ENCODE measurements around the gene SCLY. TPM values are rescaled to one million over a fixed set of nuclear protein-coding genes. Genes with fewer than 3 reads are reported as not detected.

The SCLY gene
- total and polyA plus RNA-seq, 2 donors (not counting 1 experiment from before 2014, with no cell fraction given): 5.3 to 16.5 TPM

DNA sequence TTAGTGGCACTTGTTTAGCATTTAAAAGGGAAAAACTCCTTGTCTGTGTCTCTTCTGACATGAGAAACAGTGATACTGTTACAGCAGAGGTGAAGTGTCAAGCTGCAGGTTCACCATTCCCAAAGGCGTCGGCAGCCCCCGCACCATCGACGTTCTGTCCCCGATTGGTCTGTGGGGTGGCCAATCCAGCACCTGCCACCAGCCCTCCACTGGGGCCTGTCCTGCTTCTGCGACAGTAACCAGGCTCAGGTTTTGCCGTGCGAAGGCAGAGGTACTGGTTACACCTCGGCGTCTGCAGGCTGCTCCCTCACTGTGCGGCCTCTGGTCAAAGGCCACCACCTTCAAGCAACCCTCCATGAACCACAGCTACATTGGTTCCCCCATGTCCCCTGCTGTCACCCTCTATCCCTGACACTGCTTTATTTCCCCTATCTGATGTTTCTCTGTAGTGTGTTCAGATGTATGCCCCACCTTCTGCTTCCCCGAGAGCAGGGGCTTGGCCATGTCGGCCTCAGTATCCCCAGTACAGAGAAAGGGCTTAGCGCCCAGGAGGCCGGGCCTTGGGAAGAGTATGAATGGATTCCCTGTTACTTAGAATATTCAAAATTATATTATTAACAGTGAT, 30.7 kb downstream of the SCLY start:
- Histone ChIP-seq H2AFZ (ENCODE audit: low read length) (no peak overlapping the region), H3K27me3 (ENCODE audit: control insufficient read depth, insufficient read depth, low read length) (no peaks in the 10 kb centered on the region), H3K4me3 (replicated peaks in 1 of 4; ENCODE audit: control extremely low read depth in 1 of 4, insufficient read depth in 1 of 4, low read depth in 3 of 4, low read length in 4 of 4) (no peak overlapping the region), H3K79me2 (ENCODE audit: control insufficient read depth, insufficient read depth, low read length) (no peaks in the 10 kb centered on the region), H3K9me3 (ENCODE audit: control insufficient read depth, insufficient read depth, low read depth, low read length) (no peaks in the 10 kb centered on the region), H3K27ac (ENCODE audit: insufficient read depth, low read length) (no peak overlapping the region), H3K9ac (ENCODE audit: insufficient read depth, low read length) (no peak overlapping the region), H3K36me3 (ENCODE audit: control insufficient read depth, insufficient read depth, low read length) (no peaks in the 10 kb centered on the region), H3K4me2 (ENCODE audit: extremely low read depth, insufficient read depth, low read length) (no peak overlapping the region), H3K4me1 (ENCODE audit: control insufficient read depth, extremely low read depth, insufficient read depth, low read length) (no peaks in the 10 kb centered on the region), H4K20me1 (ENCODE audit: control insufficient read depth, extremely low read depth, insufficient read depth, low read length) (no peaks in the 10 kb centered on the region)
- no peak for DNase-seq (ENCODE audit: low read depth in 2 of 2)
- TF ChIP-seq, protein P1, sequence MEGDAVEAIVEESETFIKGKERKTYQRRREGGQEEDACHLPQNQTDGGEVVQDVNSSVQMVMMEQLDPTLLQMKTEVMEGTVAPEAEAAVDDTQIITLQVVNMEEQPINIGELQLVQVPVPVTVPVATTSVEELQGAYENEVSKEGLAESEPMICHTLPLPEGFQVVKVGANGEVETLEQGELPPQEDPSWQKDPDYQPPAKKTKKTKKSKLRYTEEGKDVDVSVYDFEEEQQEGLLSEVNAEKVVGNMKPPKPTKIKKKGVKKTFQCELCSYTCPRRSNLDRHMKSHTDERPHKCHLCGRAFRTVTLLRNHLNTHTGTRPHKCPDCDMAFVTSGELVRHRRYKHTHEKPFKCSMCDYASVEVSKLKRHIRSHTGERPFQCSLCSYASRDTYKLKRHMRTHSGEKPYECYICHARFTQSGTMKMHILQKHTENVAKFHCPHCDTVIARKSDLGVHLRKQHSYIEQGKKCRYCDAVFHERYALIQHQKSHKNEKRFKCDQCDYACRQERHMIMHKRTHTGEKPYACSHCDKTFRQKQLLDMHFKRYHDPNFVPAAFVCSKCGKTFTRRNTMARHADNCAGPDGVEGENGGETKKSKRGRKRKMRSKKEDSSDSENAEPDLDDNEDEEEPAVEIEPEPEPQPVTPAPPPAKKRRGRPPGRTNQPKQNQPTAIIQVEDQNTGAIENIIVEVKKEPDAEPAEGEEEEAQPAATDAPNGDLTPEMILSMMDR (conservative IDR thresholded peaks at IDR 0.05 in 1 of 2, IDR thresholded peaks at IDR 0.05 in 1 of 2; ENCODE audit: low read depth in 1 of 2, low read length in 2 of 2): no peak
- no peak for TF ChIP-seq EZH2 (IDR thresholded peaks at IDR 0.05; ENCODE audit: low read length, missing control alignments)

DNA sequence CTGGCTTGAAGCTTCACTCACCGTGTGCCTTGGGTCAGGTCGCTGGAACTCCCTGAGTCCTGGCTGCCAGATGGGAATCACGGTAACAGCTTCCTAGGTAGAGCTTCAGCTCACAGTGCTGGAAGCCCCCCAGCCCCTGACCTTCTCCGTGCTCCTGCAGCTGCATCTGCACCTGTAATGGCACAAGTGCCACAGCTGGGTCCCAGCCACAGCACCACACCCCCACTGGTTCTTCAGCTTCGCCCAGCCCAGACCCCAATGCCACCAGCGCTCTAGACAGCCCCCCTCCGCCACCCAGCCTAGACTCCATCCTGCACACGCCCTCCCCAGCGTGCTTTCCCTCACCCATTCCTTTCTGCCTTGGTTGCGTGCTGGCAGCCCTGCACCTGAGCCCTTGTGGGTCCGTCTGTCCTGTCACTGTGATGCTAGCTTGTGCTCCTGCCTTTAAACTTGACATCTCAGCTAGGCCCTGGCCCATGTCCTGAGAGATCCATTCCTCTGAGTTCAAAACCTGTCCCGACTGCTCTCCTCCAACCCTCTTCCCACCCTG, 31.8 kb downstream of the SCLY start:
- H3K9me3 ChIP-seq (ENCODE audit: control insufficient read depth, insufficient read depth, low read depth, low read length): no peaks in the 10 kb centered on the region
- no peaks in the 10 kb centered on the region for H3K27me3 ChIP-seq (ENCODE audit: control insufficient read depth, insufficient read depth, low read length)
- no peaks in the 10 kb centered on the region for H3K79me2 ChIP-seq (ENCODE audit: control insufficient read depth, insufficient read depth, low read length)
- no peak for DNase-seq (ENCODE audit: low read depth in 2 of 2)
- no peaks in the 10 kb centered on the region for H3K4me1 ChIP-seq (ENCODE audit: control insufficient read depth, extremely low read depth, insufficient read depth, low read length)
- H4K20me1 ChIP-seq (ENCODE audit: control insufficient read depth, extremely low read depth, insufficient read depth, low read length): no peaks in the 10 kb centered on the region
- H3K27ac ChIP-seq (ENCODE audit: insufficient read depth, low read length): no peak overlapping the region
- H3K9ac ChIP-seq (ENCODE audit: insufficient read depth, low read length): no peak overlapping the region
- no peak overlapping the region for H3K4me3 ChIP-seq (replicated peaks in 1 of 4; ENCODE audit: control extremely low read depth in 1 of 4, insufficient read depth in 1 of 4, low read depth in 3 of 4, low read length in 4 of 4)
- no peak overlapping the region for H3K4me2 ChIP-seq (ENCODE audit: extremely low read depth, insufficient read depth, low read length)
- no peak overlapping the region for H2AFZ ChIP-seq (ENCODE audit: low read length)
- H3K36me3 ChIP-seq (ENCODE audit: control insufficient read depth, insufficient read depth, low read length): no peaks in the 10 kb centered on the region
- TF ChIP-seq, protein P1 (conservative IDR thresholded peaks at IDR 0.05 in 1 of 2, IDR thresholded peaks at IDR 0.05 in 1 of 2; ENCODE audit: low read depth in 1 of 2, low read length in 2 of 2): no peak
- no peak for TF ChIP-seq EZH2 (IDR thresholded peaks at IDR 0.05; ENCODE audit: low read length, missing control alignments)

DNA sequence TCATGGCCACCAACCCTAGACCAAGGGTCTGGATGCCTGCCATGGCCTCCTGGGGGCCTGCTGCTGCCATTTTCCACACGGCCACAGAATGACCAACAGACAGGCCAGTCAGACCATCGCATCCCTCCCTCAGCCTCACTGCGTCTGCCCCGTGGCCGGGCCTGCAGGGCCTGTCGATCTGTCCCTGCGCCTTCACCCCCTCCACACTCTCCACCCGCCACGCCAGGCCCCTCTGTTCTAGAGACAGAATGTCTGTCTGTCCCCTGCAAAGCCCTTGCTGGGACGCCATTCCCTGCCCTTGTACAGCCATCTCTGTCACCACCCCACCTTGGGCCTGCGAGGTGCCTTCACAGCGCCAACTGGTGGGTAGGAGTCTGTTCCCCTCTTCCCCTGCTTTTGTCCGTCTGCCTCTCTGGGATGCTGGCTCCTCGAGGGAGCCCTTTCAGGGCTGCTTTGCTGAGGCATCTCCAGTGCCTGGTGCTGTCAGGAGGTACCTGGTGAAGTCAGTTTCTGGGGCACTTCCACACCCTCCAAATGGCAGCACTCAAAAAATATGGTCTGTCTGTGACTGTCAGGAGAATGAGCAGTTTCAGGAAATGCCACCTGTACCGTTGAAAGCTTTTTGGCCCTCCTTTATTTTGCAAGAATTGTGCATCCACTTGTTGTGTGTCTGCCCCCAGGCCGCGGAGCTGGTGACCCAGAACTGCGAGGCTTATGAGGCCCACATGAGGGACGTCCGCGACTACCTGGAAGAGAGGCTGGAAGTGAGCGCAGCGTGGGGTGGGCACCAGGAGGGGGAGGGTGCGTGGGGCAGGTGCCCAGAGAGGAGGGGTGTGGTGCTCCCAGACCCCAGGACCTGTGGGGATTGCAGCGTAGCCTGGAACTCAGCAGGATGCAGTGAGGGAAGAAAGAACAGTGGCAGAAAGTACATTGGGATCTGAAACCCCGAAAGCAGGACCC, 32.7 kb downstream of the SCLY start:
- no peak for DNase-seq (ENCODE audit: low read depth in 2 of 2)
- Histone ChIP-seq H3K79me2 (ENCODE audit: control insufficient read depth, insufficient read depth, low read length) (no peaks in the 10 kb centered on the region), H4K20me1 (ENCODE audit: control insufficient read depth, extremely low read depth, insufficient read depth, low read length) (no peaks in the 10 kb centered on the region), H3K27ac (ENCODE audit: insufficient read depth, low read length) (no peak overlapping the region), H3K4me3 (replicated peaks in 1 of 4; ENCODE audit: control extremely low read depth in 1 of 4, insufficient read depth in 1 of 4, low read depth in 3 of 4, low read length in 4 of 4) (no peak overlapping the region), H3K9ac (ENCODE audit: insufficient read depth, low read length) (no peak overlapping the region), H3K9me3 (ENCODE audit: control insufficient read depth, insufficient read depth, low read depth, low read length) (no peaks in the 10 kb centered on the region), H3K4me1 (ENCODE audit: control insufficient read depth, extremely low read depth, insufficient read depth, low read length) (no peaks in the 10 kb centered on the region), H3K4me2 (ENCODE audit: extremely low read depth, insufficient read depth, low read length) (no peak overlapping the region), H3K36me3 (ENCODE audit: control insufficient read depth, insufficient read depth, low read length) (no peaks in the 10 kb centered on the region), H2AFZ (ENCODE audit: low read length) (no peak overlapping the region), H3K27me3 (ENCODE audit: control insufficient read depth, insufficient read depth, low read length) (no peaks in the 10 kb centered on the region)
- TF ChIP-seq, protein P1 (conservative IDR thresholded peaks at IDR 0.05 in 1 of 2, IDR thresholded peaks at IDR 0.05 in 1 of 2; ENCODE audit: low read depth in 1 of 2, low read length in 2 of 2): no peak
- no peak for TF ChIP-seq EZH2 (IDR thresholded peaks at IDR 0.05; ENCODE audit: low read length, missing control alignments)
